Activated T-cell treated with anti-CD3 and anti-CD28 coated beads, Interleukin-2, amount 50 U/mL, for 72 hours (primary cell): ENCODE measurements around the gene KIF26B. TPM values are rescaled to one million over a fixed set of nuclear protein-coding genes. Genes with fewer than 3 reads are reported as not detected.
"Not testable (repeated sequence)": the region's sequence is repeated elsewhere in the genome, so short reads cannot be mapped to it uniquely, and the experiment has no call there.

Experiments
- ATAC-seq, 2 donors: fragments of 150-1000 bp; cut with Tn5 transposase; replicated peaks in 1 of 2; 2 replicates each; pipeline ENCODE4 v1.10.0; 2021; ENCODE audit warnings: moderate library complexity in 2 of 2, mild to moderate bottlenecking in 1 of 2
- DNase-seq, 2 donors: peaks; one replicate each; pipeline ENCODE4 v3.0.0; 2021 to 2022; ENCODE audit warnings: mixed read lengths in 1 of 2
- H3K27ac Mint-ChIP-seq: one replicate; pipeline ENCODE4 v1.8.0; 2022; ENCODE audit warnings: mild to moderate bottlenecking, moderate library complexity, mixed read lengths
- H3K27me3 Mint-ChIP-seq: one replicate; pipeline ENCODE4 v1.8.0; 2022; ENCODE audit warnings: low read depth, mixed read lengths
- H3K36me3 Mint-ChIP-seq, 2 donors: one replicate each; pipeline ENCODE4 v1.8.0; 2022; ENCODE audit warnings: mixed read lengths in 2 of 2, mild to moderate bottlenecking in 1 of 2; ENCODE audit not compliant: insufficient read depth in 2 of 2
- H3K4me1 Mint-ChIP-seq: one replicate; pipeline ENCODE4 v1.8.0; 2022; ENCODE audit warnings: low read depth, mixed read lengths
- H3K4me3 Mint-ChIP-seq, 2 donors: one replicate each; pipeline ENCODE4 v1.8.0; 2022; ENCODE audit warnings: mild to moderate bottlenecking in 2 of 2, mixed read lengths in 2 of 2, moderate library complexity in 2 of 2
- H3K9me3 Mint-ChIP-seq, 2 donors: one replicate each; pipeline ENCODE4 v1.8.0; 2022; ENCODE audit warnings: mixed read lengths in 2 of 2
- total RNA-seq, 2 donors: library from RNA; stranded (reverse); gene quantifications; one replicate each; pipeline ENCODE4 v1.2.3, GENCODE V29; 2022

KIF26B gene
- total RNA-seq, 2 donors from 2014 or later, result 0.25 to 0.34 TPM

DNA sequence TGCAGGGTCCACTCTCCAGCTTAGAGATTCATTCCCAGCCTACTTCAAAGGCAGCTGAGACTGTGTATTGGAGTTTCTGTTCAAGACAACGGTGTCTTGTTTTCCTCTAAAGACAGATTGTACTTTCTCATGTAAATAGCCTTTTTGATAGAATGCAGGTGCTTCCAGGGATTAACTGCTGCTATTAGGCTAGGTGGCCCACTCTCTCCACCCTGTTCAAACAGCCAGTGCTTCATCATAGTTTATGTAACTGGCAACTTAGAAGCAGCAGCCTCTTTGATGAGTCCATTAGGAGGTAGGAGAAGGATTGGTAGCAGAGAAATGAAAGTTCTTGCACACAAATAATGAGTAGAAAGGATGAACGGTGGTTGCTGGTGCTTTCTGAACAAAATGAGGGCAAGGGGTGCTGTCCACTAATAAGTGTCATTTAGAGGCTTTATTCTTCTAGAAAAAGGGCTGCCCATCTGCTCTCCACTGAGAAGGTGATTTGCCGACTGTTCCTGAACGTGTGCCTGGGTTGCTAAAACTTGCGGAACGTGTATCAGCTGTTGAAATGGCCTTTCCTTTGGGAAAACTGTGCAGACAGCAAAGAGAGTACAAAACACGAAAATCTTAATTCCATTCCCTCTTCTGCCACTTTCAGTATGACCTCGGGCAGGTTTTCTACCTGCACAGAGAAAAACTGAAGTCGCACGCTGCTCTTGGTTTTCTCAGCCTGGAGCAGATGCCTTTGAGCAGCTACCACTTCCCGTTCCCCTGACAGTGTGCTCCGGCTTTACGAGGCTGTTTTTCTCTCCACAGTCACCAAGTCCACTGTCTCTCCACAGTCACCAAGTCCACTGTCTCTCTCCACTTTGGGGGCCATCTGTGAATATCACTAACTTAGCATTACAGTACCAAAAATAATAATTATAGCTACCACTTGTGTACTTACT lies 228.9 kb downstream of the KIF26B start:
- Mint-ChIP-seq H3K27ac (no peak overlapping the region), H3K4me1 (peaks cover 14% of the 10 kb centered on the region), H3K36me3 (no peaks in the 10 kb centered on the region), H3K9me3 (no peaks in the 10 kb centered on the region), H3K27me3 (peaks cover 13% of the 10 kb centered on the region), H3K4me3 (no peak overlapping the region)
- DNase-seq (no peak), ATAC-seq (no peak)

DNA sequence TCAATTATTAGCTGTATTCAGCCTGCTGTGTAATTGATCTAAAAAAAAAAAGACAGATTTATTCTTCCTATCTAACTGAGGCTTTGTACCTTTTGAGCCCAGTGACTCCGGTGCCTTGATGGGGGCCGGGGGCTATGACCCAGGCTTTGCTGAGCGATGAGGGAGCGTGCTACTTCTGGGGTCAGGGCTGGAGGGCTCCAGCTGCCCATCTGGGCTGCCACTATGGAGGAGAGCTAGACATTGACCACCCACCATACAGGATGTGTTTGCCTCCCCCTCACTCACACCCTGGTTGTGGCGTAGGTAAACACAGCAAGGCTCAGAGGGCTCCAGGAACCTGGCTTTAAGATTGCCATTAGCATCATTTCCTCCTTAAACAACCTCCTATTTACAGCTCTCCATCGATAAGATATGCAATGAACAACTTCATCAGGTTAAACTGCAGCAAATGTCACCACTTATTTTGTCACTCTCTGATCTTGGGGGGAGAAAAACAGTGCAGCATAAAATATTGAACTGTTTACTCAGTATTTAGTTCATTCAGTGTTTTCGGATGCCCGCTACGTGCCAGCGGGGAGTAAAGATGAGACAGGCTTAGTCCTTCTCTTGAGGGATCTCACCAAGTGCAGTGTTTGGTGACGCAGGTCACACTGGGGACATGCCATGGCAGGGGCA lies 231.6 kb downstream of the KIF26B start:
- Mint-ChIP-seq H3K4me3 (no peak overlapping the region), H3K27me3 (peaks cover 13% of the 10 kb centered on the region), H3K9me3 (no peaks in the 10 kb centered on the region), H3K4me1 (no peaks in the 10 kb centered on the region), H3K27ac (no peak overlapping the region), H3K36me3 (no peaks in the 10 kb centered on the region)
- DNase-seq (no peak), ATAC-seq (no peak)

DNA sequence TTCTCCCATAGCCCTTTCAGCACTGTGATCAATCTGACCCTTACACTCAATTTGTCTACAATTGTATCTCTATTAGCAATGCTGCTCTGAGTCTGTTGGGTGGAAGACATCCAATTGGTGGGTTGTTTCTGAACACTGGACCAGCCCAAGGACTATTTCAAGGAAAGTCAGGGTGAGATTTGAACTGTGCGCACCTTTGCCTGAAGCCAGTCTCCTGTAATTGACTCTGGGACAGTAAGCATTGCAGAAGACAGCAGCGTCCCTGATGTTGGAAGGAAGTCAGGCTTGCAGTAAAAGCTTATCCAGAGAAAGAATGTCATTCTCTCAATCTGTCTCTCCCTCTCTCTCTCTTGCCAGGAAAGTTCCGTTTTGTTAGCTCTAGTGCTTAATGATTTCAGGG lies 233.9 kb downstream of the KIF26B start:
- ATAC-seq, result no peak
- Mint-ChIP-seq H3K4me1 (no peaks in the 10 kb centered on the region), H3K36me3 (no peaks in the 10 kb centered on the region), H3K27me3 (peaks cover 13% of the 10 kb centered on the region), H3K27ac (no peak overlapping the region), H3K4me3 (no peak overlapping the region), H3K9me3 (no peaks in the 10 kb centered on the region)
- DNase-seq, result no peak

DNA sequence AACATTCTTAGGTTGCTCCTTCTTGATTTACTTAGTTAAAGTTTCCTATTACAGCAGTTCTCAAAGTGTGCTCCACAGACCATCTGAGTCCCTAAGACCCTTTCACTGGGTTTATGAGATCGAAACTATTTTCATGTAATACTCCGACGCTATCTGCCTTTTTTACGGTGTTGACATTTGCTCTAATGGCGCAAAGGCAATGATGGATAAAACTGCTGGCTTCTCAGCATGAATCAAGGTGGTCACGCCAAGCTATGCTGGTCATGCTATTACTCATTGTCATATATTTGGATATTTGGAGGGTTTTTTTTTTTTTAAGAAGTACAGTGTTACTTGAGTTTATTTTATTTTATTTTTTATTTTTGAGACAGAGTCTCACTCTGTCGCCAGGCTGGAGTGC lies 235.1 kb downstream of the KIF26B start:
- Mint-ChIP-seq H3K9me3 (no peaks in the 10 kb centered on the region), H3K27ac (no peak overlapping the region), H3K36me3 (no peaks in the 10 kb centered on the region), H3K4me1 (no peaks in the 10 kb centered on the region), H3K4me3 (no peak overlapping the region), H3K27me3 (peaks cover 13% of the 10 kb centered on the region)
- DNase-seq (no peak), ATAC-seq (no peak)

DNA sequence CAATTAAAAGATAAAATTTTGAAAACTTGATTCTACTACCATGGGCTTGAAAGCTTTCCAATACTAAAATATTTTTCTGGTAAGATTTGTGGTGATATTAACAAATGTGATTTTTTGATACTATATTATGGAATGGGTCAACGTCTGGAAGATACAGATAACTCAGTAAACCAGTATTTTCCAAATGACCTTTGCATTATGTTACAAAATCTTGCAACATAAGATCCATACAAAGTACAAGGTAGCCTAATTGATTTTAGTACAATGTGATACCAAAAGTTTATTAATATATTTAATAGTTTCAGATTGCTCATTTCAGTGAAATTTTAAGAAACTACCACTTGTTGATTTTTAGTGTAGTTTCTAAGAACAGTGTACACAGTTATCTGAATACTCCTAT lies 236.2 kb downstream of the KIF26B start:
- no peaks in the 10 kb centered on the region for H3K4me1 Mint-ChIP-seq
- DNase-seq, result no peak
- peaks cover 8% of the 10 kb centered on the region for H3K27me3 Mint-ChIP-seq
- H3K4me3 Mint-ChIP-seq, result no peak overlapping the region
- no peak for ATAC-seq
- no peak overlapping the region for H3K27ac Mint-ChIP-seq
- H3K9me3 Mint-ChIP-seq, result no peaks in the 10 kb centered on the region
- no peaks in the 10 kb centered on the region for H3K36me3 Mint-ChIP-seq

DNA sequence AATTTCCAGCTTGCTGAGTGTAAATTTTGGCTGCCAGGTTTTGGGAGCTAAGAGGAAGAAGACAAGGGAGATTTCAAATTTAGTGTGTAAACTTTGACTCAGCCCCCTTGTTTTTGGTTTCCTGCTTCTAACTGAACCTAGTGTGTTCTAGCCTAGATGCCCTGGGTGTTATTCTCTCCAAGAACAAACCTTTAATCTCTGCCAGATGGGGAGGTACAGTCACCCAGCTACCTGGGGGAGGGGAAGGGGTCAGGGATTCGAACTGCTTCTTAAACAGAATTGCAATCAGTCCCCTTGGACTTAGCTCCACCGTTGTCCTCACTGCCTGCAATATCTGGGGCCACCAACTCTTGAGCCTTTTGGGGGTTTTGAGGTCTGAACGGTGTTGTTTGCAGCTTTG lies 238.9 kb downstream of the KIF26B start:
- DNase-seq, result no peak
- ATAC-seq, result no peak
- Mint-ChIP-seq H3K36me3 (no peaks in the 10 kb centered on the region), H3K9me3 (no peaks in the 10 kb centered on the region), H3K4me3 (no peak overlapping the region), H3K27me3 (no peaks in the 10 kb centered on the region), H3K27ac (no peak overlapping the region), H3K4me1 (no peaks in the 10 kb centered on the region)

DNA sequence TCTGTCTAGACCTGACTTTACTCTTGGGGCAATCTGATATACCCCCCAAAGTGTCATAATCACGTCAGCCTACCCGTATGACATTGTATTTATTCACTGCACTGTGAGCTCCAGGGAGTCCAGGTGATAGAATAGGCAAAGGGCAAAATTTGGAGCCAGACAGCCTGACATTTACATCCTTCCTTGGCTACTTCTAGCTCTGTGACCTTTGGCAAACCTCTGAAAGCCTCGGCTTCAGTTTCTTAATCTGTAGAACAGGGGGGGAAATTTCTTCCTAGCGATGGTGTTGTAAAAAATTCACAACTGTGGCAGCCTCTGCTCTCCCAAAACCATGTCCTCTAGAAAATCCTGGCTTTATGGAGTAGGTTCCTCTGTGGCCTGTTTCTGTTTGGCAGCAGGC lies 240.9 kb downstream of the KIF26B start:
- Mint-ChIP-seq H3K36me3 (no peaks in the 10 kb centered on the region), H3K9me3 (no peaks in the 10 kb centered on the region), H3K27me3 (no peaks in the 10 kb centered on the region), H3K27ac (no peak overlapping the region), H3K4me1 (no peaks in the 10 kb centered on the region), H3K4me3 (no peak overlapping the region)
- ATAC-seq, result no peak
- no peak for DNase-seq

DNA sequence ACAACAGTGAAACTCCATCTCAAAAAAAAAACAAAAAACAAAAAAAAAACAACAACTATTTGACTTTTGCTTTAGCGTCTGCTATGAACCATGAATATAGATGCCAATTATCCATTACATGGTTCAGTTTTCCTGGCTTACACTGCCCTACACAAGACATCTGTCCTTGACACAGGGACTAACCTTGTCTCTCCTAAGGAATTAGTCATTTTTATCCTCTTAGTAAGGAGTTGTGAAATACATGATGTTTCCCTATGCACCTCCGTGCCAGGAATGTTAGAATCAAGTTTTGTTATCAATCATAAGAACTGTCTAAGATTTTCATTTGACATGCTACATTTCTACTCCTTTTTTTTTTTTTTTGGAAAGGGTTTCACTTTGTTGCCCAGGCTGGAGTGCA lies 241.8 kb downstream of the KIF26B start:
- DNase-seq (no peak), ATAC-seq (no peak)
- Mint-ChIP-seq H3K9me3 (no peaks in the 10 kb centered on the region), H3K4me3 (no peak overlapping the region), H3K27ac (no peak overlapping the region), H3K36me3 (no peaks in the 10 kb centered on the region), H3K27me3 (no peaks in the 10 kb centered on the region), H3K4me1 (no peaks in the 10 kb centered on the region)

DNA sequence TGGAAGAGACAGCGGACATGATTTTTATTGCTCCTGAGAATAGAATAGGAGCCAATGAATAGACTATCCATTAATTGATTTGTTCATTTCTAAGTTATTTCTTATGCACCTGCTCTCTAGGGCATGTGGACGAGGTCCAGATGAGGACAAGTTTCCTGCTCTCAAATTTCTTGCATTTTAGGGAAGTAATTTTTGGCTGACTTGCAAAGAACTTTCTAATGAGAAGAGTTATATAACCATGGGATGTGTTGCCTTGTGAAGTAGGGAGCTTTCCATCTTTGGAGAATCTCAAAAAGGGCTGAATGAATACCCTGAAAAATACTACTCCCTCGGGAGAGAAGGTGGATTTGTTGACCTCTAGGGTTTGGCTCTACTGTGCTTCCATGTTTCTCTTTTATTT lies 243.0 kb downstream of the KIF26B start:
- no peak for ATAC-seq
- H3K27me3 Mint-ChIP-seq, result no peaks in the 10 kb centered on the region
- DNase-seq, result no peak
- H3K36me3 Mint-ChIP-seq, result no peaks in the 10 kb centered on the region
- H3K27ac Mint-ChIP-seq, result no peak overlapping the region
- H3K4me1 Mint-ChIP-seq, result no peaks in the 10 kb centered on the region
- no peak overlapping the region for H3K4me3 Mint-ChIP-seq
- no peaks in the 10 kb centered on the region for H3K9me3 Mint-ChIP-seq

DNA sequence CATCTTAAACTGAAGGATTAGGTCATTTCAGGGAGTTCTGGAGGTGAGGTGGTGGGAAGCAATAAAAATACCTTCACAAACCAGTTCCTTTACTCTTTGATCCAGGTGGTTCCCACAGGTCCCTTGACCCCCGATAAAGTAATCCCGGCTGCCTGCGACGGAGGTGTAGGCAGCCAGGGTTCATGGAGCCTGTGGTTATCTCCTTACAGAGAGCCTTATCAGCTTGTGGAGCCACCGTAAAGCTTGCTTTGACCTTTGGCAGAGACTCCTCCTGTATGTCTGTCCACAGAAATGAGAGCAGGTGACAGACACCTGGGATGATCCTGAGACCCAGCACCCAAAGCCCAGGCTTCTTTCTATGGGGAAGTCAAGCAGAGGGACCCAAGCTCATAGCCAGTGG lies 243.4 kb downstream of the KIF26B start:
- H3K9me3 Mint-ChIP-seq, result no peaks in the 10 kb centered on the region
- ATAC-seq, result no peak
- no peak for DNase-seq
- no peak overlapping the region for H3K4me3 Mint-ChIP-seq
- no peaks in the 10 kb centered on the region for H3K27me3 Mint-ChIP-seq
- no peaks in the 10 kb centered on the region for H3K4me1 Mint-ChIP-seq
- no peak overlapping the region for H3K27ac Mint-ChIP-seq
- H3K36me3 Mint-ChIP-seq, result no peaks in the 10 kb centered on the region

DNA sequence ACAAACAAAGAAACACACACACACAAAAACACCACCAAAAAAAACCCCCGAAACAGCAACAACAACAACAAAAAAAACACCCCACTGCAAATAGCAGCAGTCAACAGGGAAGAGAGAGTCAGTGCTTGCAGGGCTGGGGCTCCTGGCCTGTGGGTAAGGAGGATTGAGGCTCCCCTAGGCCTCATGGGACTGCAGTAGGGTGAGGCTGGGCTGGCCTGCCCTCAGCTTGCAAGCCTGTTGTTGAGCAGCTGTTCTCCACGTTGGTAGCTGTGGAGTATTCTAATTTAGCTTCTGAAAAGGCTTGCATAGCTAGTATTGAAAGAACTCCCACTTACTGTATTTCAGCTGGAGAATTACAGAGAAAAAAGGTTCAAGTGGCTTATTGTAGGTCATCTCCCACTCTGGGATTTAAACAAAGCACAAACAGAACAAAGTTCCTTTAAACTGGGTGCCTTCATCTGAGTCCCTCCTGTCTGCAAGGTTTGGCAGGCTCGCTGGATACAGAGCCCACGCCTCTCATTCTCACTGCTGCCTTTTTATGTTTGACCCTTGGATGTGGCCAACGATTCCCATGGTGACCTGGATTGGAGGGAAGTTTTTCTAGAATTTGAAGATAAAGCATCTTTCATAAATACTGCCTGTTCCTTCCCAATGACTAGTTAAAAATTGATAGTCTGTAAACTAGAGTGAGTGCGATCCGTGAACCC lies 247.2 kb downstream of the KIF26B start:
- Mint-ChIP-seq H3K9me3 (no peaks in the 10 kb centered on the region), H3K36me3 (no peaks in the 10 kb centered on the region), H3K4me3 (no peak overlapping the region), H3K27ac (no peak overlapping the region), H3K27me3 (no peaks in the 10 kb centered on the region), H3K4me1 (no peaks in the 10 kb centered on the region)
- no peak for ATAC-seq
- DNase-seq, result no peak

DNA sequence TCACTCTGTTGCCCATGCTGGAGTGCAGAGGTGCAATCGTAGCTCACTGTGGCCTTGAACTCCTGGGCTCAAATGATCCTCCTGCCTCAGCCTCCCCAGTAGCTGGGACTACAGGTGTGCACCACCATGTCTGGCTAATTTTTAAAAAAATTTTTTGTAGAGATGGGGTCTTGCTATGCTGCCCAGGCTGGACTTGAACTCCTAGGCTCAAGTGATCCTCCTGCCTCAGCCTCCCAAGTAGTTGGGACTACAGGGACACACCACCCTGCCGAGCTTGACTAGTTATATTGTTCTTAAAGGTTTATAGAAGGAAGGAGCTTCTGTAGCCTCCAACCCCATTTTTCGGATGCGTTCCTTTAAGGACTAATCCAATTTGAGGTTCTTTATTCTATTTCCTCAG lies 248.2 kb downstream of the KIF26B start:
- not testable (repeated sequence) for H3K36me3 Mint-ChIP-seq, H3K27me3 Mint-ChIP-seq, H3K4me3 Mint-ChIP-seq, H3K9me3 Mint-ChIP-seq, ATAC-seq, H3K4me1 Mint-ChIP-seq, DNase-seq, H3K27ac Mint-ChIP-seq

DNA sequence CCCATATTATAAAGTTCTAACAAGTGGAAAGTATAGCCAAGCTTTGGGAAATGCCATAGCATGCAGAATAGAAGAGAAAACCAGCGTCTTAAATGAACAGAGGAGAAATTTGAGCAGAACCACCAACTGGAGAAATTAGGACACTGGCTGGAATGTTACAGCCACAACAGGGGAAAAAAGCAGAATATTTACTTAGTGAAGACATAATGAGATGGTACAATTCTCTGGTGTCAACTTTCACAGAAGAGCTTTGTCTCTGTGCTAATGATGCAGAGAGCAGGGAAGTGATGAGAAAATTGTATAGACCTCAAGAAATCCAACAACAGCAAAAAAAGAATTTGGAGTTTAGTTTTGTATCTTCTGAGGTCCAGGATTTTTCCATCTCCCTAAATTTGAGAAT lies 249.7 kb downstream of the KIF26B start:
- no peaks in the 10 kb centered on the region for H3K27me3 Mint-ChIP-seq
- H3K4me1 Mint-ChIP-seq, result no peaks in the 10 kb centered on the region
- no peak for ATAC-seq
- H3K36me3 Mint-ChIP-seq, result no peaks in the 10 kb centered on the region
- H3K4me3 Mint-ChIP-seq, result no peak overlapping the region
- H3K9me3 Mint-ChIP-seq, result no peaks in the 10 kb centered on the region
- no peak overlapping the region for H3K27ac Mint-ChIP-seq
- no peak for DNase-seq
